WTC11 (cell line): Measurements from ENCODE around the gene WBP1L. TPM values are rescaled to one million over a fixed set of nuclear protein-coding genes. Genes with fewer than 3 reads are reported as not detected.
A peak's percentile ranks its signal among the peaks of the same experiment; 100 is the strongest.
"Not testable (repeated sequence)": the region's sequence is repeated elsewhere in the genome, so short reads cannot be mapped to it uniquely, and the experiment has no call there.

ENCODE experiments used
- ATAC-seq: fragments of 200-7000 bp; cut with Tn5 transposase; 2 replicates; pipeline ENCODE4 v1.10.0; 2021; ENCODE audit warnings: mild to moderate bottlenecking, moderate library complexity
- CTCF ChIA-PET: fragments of 300-600 bp; sonication (Branson Sonifier 250); formaldehyde crosslinking; loops from one replicate; lab custom pipeline; 2021; ENCODE audit warnings: antibody characterized with exemption; lab: Charles Lee
- POLR2A ChIA-PET: fragments of 350-600 bp; sonication (Branson Sonifier 250); formaldehyde crosslinking; loops from one replicate; lab custom pipeline; 2021; ENCODE audit warnings: antibody characterized with exemption; lab: Charles Lee
- DNase-seq: peaks from one replicate; pipeline ENCODE4 v3.0.0; 2021; ENCODE audit warnings: low spot score
- H3K27ac Mint-ChIP-seq: 2 replicates; pipeline ENCODE4 v1.8.0; 2021; ENCODE audit warnings: mixed read lengths
- H3K27me3 Mint-ChIP-seq: 2 replicates; pipeline ENCODE4 v1.8.0; 2021; ENCODE audit warnings: low read depth, mild to moderate bottlenecking, moderate library complexity, mixed read lengths
- H3K36me3 Mint-ChIP-seq: 2 replicates; pipeline ENCODE4 v1.8.0; 2021; ENCODE audit warnings: mixed read lengths
- H3K4me1 Mint-ChIP-seq: 2 replicates; pipeline ENCODE4 v1.8.0; 2022; ENCODE audit warnings: mixed read lengths
- H3K4me3 Mint-ChIP-seq: 2 replicates; pipeline ENCODE4 v1.8.0; 2021; ENCODE audit warnings: mild to moderate bottlenecking, moderate library complexity, mixed read lengths
- H3K9me3 Mint-ChIP-seq: 2 replicates; pipeline ENCODE4 v1.8.0; 2021; ENCODE audit warnings: mixed read lengths
- ESRRA ChIP-seq: sonication (generic); formaldehyde crosslinking; IDR thresholded peaks from 2 replicates; pipeline ENCODE4 v1.8.1; 2022; ENCODE audit warnings: mild to moderate bottlenecking, missing genetic modification reagents, borderline replicate concordance
- FOXJ3 ChIP-seq: sonication (generic); formaldehyde crosslinking; IDR thresholded peaks from 2 replicates; pipeline ENCODE4 v1.9.0; 2021; ENCODE audit warnings: missing genetic modification reagents, mild to moderate bottlenecking, borderline replicate concordance
- GABPB1 ChIP-seq: sonication (generic); formaldehyde crosslinking; IDR thresholded peaks from 2 replicates; pipeline ENCODE4 v1.8.1; 2023; ENCODE audit warnings: mild to moderate bottlenecking, missing genetic modification reagents
- GRHL2 ChIP-seq: fragments of 250-450 bp; sonication (Bioruptor Pico); IDR thresholded peaks from 2 replicates; pipeline ENCODE4 v1.8.0; 2022; ENCODE audit warnings: mild to moderate bottlenecking, moderate library complexity; ENCODE audit not compliant: insufficient replicate concordance, severe bottlenecking
- GTF2I ChIP-seq: fragments of 250-450 bp; sonication (Bioruptor Pico); conservative IDR thresholded peaks from 2 replicates; pipeline ENCODE4 v1.4.0; 2021; ENCODE audit warnings: mild to moderate bottlenecking
- IRF2 ChIP-seq: sonication (generic); formaldehyde crosslinking; IDR thresholded peaks from 2 replicates; pipeline ENCODE4 v1.8.0; 2022; ENCODE audit warnings: low read depth, missing genetic modification reagents, borderline replicate concordance
- NFE2L1 ChIP-seq: sonication (generic); formaldehyde crosslinking; IDR thresholded peaks from 2 replicates; pipeline ENCODE4 v1.8.1; 2023; ENCODE audit warnings: missing genetic modification reagents
- RELA ChIP-seq: sonication (generic); formaldehyde crosslinking; IDR thresholded peaks from 2 replicates; pipeline ENCODE4 v1.8.1; 2022; ENCODE audit warnings: missing genetic modification reagents, mild to moderate bottlenecking, borderline replicate concordance
- TP53 ChIP-seq: sonication (generic); formaldehyde crosslinking; IDR thresholded peaks from 2 replicates; pipeline ENCODE4 v1.8.1; 2023; ENCODE audit warnings: mild to moderate bottlenecking, missing genetic modification reagents
- ZNF121 ChIP-seq: sonication (generic); formaldehyde crosslinking; IDR thresholded peaks from 2 replicates; pipeline ENCODE4 v1.8.0; 2023; ENCODE audit warnings: missing genetic modification reagents
- ZNF138 ChIP-seq: sonication (generic); formaldehyde crosslinking; conservative IDR thresholded peaks from 2 replicates; pipeline ENCODE4 v1.8.1; 2022; ENCODE audit warnings: mild to moderate bottlenecking, moderate library complexity, missing genetic modification reagents
- ZNF219 ChIP-seq: sonication (generic); formaldehyde crosslinking; IDR thresholded peaks from 2 replicates; pipeline ENCODE4 v1.8.0; 2023; ENCODE audit warnings: missing genetic modification reagents, mild to moderate bottlenecking, borderline replicate concordance
- ZNF396 ChIP-seq: fragments of 250-450 bp; sonication (Bioruptor Pico); IDR thresholded peaks from 2 replicates; pipeline ENCODE4 v1.8.0; 2021; ENCODE audit warnings: mild to moderate bottlenecking, moderate library complexity, borderline replicate concordance
- ZNF671 ChIP-seq: fragments of 250-450 bp; sonication (Bioruptor Pico); IDR thresholded peaks from 2 replicates; pipeline ENCODE4 v1.8.0; 2021; ENCODE audit warnings: mild to moderate bottlenecking
- total RNA-seq: library from RNA; stranded (reverse); gene quantifications from 3 replicates; pipeline ENCODE4 v1.2.3, GENCODE V29; 2021
- TF ChIP-seq, protein P1 (sequence below): sonication (generic); formaldehyde crosslinking; IDR thresholded peaks from 2 replicates; pipeline ENCODE4 v1.8.1; 2023; ENCODE audit warnings: mild to moderate bottlenecking, moderate library complexity, missing genetic modification reagents
- TF ChIP-seq, protein P2 (sequence below): sonication (generic); formaldehyde crosslinking; IDR thresholded peaks from 2 replicates; pipeline ENCODE4 v1.8.1; 2023; ENCODE audit warnings: mild to moderate bottlenecking, missing genetic modification reagents, borderline replicate concordance
- TF ChIP-seq, protein P3 (sequence below): fragments of 250-450 bp; sonication (Bioruptor Pico); IDR thresholded peaks from 2 replicates; pipeline ENCODE4 v1.8.0; 2021; ENCODE audit warnings: mild to moderate bottlenecking
- TF ChIP-seq, protein P4 (sequence below): sonication (generic); formaldehyde crosslinking; IDR thresholded peaks from 2 replicates; pipeline ENCODE4 v1.8.1; 2023; ENCODE audit warnings: mild to moderate bottlenecking, missing genetic modification reagents
- TF ChIP-seq, protein P5 (sequence below): sonication (generic); formaldehyde crosslinking; IDR thresholded peaks from 2 replicates; pipeline ENCODE4 v1.8.0; 2023; ENCODE audit warnings: mild to moderate bottlenecking, missing genetic modification reagents

WBP1L gene
- total RNA-seq, 1 experiment from 2014 or later = 26.8 TPM

DNA sequence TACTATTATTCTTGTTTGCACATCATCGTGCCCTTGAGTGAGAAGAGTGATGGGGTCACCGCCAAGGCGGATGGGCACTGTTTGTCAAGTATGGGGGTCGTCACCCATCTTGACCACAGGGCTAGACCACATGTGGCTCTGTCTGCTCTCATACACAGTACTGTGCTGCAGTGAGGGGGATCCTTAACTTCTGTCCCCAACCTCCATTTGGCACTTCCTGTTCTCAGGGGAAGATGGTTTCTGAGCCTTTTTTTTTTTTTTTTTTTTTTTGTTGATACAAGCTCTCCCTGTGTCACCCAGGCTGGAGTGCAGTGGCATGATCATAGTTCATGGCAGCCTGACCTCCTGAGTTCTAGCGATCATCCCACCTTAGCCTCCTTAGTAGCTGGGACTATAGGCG lies 13.6 kb downstream of the WBP1L start (continued):
- TF ChIP-seq, protein P1, sequence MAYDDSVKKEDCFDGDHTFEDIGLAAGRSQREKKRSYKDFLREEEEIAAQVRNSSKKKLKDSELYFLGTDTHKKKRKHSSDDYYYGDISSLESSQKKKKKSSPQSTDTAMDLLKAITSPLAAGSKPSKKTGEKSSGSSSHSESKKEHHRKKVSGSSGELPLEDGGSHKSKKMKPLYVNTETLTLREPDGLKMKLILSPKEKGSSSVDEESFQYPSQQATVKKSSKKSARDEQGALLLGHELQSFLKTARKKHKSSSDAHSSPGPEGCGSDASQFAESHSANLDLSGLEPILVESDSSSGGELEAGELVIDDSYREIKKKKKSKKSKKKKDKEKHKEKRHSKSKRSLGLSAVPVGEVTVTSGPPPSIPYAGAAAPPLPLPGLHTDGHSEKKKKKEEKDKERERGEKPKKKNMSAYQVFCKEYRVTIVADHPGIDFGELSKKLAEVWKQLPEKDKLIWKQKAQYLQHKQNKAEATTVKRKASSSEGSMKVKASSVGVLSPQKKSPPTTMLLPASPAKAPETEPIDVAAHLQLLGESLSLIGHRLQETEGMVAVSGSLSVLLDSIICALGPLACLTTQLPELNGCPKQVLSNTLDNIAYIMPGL = no peak
- TF ChIP-seq ESRRA (CRISPR knock-in tag) = no peak
- no peak for TF ChIP-seq GABPB1 (CRISPR knock-in tag)
- TF ChIP-seq, protein P2, sequence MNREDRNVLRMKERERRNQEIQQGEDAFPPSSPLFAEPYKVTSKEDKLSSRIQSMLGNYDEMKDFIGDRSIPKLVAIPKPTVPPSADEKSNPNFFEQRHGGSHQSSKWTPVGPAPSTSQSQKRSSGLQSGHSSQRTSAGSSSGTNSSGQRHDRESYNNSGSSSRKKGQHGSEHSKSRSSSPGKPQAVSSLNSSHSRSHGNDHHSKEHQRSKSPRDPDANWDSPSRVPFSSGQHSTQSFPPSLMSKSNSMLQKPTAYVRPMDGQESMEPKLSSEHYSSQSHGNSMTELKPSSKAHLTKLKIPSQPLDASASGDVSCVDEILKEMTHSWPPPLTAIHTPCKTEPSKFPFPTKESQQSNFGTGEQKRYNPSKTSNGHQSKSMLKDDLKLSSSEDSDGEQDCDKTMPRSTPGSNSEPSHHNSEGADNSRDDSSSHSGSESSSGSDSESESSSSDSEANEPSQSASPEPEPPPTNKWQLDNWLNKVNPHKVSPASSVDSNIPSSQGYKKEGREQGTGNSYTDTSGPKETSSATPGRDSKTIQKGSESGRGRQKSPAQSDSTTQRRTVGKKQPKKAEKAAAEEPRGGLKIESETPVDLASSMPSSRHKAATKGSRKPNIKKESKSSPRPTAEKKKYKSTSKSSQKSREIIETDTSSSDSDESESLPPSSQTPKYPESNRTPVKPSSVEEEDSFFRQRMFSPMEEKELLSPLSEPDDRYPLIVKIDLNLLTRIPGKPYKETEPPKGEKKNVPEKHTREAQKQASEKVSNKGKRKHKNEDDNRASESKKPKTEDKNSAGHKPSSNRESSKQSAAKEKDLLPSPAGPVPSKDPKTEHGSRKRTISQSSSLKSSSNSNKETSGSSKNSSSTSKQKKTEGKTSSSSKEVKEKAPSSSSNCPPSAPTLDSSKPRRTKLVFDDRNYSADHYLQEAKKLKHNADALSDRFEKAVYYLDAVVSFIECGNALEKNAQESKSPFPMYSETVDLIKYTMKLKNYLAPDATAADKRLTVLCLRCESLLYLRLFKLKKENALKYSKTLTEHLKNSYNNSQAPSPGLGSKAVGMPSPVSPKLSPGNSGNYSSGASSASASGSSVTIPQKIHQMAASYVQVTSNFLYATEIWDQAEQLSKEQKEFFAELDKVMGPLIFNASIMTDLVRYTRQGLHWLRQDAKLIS = no peak
- TF ChIP-seq ZNF138 = no peak
- no peak for TF ChIP-seq FOXJ3 (CRISPR knock-in tag)

DNA sequence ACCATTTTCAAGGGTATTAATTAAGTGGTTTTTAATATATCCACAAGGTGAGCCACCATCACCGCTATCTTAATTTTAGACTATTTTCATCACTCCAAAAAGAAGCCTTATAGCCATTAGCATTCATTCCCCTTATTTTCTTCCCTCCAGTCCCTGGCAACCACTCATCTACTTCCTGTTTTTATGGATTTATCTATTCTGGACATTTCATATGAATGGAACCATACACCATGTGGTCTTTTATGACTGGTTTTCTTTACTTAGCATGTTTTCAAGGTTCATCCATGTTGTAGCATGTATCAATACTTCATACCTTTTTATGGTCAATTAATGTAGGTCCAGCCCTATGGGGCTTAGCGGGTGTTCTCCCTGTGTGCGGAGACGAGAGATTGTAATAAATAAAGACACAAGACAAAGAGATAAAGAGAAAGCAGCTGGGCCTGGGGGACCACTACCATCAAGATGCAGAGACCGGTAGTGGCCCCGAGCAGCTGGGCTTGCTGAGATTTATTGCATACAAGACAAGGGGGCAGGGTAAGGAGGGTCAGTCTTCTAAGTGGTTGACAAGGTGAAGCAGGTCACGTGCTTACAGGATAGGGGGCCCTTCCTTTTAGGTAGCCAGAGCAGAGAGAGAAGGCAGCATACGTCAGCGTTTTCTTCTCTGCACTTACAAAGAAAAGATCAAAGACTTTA lies 14.6 kb downstream of the WBP1L start:
- POLR2A ChIA-PET = no interaction called here

DNA sequence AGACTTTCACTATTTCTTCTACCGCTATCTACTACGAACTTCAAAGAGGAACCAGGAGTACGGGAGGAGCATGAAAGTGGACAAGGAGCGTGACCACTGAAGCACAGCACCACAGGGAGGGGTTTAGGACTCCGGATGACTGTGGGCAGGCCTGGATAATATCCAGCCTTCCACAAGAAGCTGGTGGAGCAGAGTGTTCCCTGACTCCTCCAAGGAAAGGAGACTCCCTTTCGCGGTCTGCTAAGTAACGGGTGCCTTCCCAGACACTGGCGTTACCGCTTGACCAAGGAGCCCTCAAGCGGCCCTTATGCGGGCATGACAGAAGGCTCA lies 15.2 kb downstream of the WBP1L start:
- DNase-seq, ATAC-seq, H3K4me1 Mint-ChIP-seq, H3K4me3 Mint-ChIP-seq, CTCF ChIA-PET, H3K9me3 Mint-ChIP-seq, H3K27me3 Mint-ChIP-seq, POLR2A ChIA-PET, H3K36me3 Mint-ChIP-seq: not testable (repeated sequence)
- H3K27ac Mint-ChIP-seq = peak overlapping the region; percentile 26; the same call in 1 of the 2 replicates

More for the DNA sequence above, 14.6 kb downstream of the WBP1L start:
- Mint-ChIP-seq H3K27ac (no peak overlapping the region), H3K4me3 (no peak overlapping the region), H3K27me3 (no peaks in the 10 kb centered on the region), H3K9me3 (peaks cover 4% of the 10 kb centered on the region; the same call in 1 of the 2 replicates), H3K4me1 (peaks cover 11% of the 10 kb centered on the region), H3K36me3 (no peaks in the 10 kb centered on the region; the same call in 1 of the 2 replicates)
- no peak for TF ChIP-seq RELA
- TF ChIP-seq GRHL2 (CRISPR knock-in tag) = no peak
- no peak for TF ChIP-seq IRF2 (CRISPR knock-in tag)
- TF ChIP-seq, protein P3, sequence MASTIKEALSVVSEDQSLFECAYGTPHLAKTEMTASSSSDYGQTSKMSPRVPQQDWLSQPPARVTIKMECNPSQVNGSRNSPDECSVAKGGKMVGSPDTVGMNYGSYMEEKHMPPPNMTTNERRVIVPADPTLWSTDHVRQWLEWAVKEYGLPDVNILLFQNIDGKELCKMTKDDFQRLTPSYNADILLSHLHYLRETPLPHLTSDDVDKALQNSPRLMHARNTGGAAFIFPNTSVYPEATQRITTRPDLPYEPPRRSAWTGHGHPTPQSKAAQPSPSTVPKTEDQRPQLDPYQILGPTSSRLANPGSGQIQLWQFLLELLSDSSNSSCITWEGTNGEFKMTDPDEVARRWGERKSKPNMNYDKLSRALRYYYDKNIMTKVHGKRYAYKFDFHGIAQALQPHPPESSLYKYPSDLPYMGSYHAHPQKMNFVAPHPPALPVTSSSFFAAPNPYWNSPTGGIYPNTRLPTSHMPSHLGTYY (CRISPR knock-in tag) = no peak
- TF ChIP-seq ESRRA (CRISPR knock-in tag) = no peak
- no peak for TF ChIP-seq ZNF121 (CRISPR knock-in tag)
- no peak for DNase-seq
- CTCF ChIA-PET = no interaction called here
- no peak for ATAC-seq

DNA sequence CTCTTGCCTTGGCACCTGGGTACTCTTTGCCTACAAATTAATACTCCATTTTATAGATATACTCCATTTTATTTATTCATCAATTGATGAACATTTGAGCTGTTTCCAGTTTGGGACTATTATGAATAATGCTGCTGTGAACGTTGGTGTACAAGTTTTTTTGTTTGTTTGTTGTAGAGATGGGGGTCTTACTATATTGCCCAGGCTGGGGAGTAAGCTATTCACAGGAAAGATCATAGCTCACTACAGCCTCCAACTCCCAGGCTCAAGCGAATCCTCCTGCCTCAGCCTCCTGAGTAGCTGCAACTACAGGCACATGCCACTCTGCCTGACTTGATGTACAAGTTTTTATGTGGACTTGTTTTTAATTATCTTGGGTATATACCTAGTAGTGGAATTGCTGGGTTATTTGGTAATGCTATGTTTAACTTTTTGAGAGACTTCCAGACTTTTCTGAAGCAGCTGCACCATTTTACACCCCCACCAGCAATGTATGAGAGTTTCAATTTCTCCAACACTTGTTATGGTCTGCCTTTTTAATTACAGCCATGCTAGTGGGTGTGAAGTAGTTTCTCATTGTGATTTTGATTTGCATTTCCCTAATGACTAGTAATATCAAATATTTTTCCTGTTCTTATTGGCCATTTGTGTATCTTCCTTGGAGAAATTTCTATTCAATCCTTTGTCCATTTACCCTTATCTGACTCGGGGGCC lies 15.9 kb downstream of the WBP1L start:
- Mint-ChIP-seq H3K27me3 (no peaks in the 10 kb centered on the region), H3K4me1 (peaks cover 8% of the 10 kb centered on the region; the same call in 1 of the 2 replicates), H3K9me3 (peaks cover 4% of the 10 kb centered on the region; the same call in 1 of the 2 replicates), H3K36me3 (peaks cover 8% of the 10 kb centered on the region; the same call in 1 of the 2 replicates), H3K27ac (no peak overlapping the region), H3K4me3 (no peak overlapping the region)
- ChIA-PET POLR2A (no interaction called here), CTCF (no interaction called here)
- ATAC-seq (no peak), DNase-seq (no peak)
- no peak for TF ChIP-seq NFE2L1 (CRISPR knock-in tag)
- no peak for TF ChIP-seq TP53
- TF ChIP-seq, protein P4, sequence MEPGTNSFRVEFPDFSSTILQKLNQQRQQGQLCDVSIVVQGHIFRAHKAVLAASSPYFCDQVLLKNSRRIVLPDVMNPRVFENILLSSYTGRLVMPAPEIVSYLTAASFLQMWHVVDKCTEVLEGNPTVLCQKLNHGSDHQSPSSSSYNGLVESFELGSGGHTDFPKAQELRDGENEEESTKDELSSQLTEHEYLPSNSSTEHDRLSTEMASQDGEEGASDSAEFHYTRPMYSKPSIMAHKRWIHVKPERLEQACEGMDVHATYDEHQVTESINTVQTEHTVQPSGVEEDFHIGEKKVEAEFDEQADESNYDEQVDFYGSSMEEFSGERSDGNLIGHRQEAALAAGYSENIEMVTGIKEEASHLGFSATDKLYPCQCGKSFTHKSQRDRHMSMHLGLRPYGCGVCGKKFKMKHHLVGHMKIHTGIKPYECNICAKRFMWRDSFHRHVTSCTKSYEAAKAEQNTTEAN = no peak
- no peak for TF ChIP-seq ZNF671 (CRISPR knock-in tag)
- TF ChIP-seq ZNF396 (CRISPR knock-in tag) = no peak
- no peak for TF ChIP-seq ZNF219
- TF ChIP-seq, protein P5, sequence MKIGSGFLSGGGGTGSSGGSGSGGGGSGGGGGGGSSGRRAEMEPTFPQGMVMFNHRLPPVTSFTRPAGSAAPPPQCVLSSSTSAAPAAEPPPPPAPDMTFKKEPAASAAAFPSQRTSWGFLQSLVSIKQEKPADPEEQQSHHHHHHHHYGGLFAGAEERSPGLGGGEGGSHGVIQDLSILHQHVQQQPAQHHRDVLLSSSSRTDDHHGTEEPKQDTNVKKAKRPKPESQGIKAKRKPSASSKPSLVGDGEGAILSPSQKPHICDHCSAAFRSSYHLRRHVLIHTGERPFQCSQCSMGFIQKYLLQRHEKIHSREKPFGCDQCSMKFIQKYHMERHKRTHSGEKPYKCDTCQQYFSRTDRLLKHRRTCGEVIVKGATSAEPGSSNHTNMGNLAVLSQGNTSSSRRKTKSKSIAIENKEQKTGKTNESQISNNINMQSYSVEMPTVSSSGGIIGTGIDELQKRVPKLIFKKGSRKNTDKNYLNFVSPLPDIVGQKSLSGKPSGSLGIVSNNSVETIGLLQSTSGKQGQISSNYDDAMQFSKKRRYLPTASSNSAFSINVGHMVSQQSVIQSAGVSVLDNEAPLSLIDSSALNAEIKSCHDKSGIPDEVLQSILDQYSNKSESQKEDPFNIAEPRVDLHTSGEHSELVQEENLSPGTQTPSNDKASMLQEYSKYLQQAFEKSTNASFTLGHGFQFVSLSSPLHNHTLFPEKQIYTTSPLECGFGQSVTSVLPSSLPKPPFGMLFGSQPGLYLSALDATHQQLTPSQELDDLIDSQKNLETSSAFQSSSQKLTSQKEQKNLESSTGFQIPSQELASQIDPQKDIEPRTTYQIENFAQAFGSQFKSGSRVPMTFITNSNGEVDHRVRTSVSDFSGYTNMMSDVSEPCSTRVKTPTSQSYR (CRISPR knock-in tag) = no peak
- TF ChIP-seq GTF2I (CRISPR knock-in tag) = no peak
